GM23338 (cell line): ENCODE results near the gene B3GAT3. TPM values are rescaled to one million over a fixed set of nuclear protein-coding genes. Genes with fewer than 3 reads are reported as not detected.

Experiments used
- EZH2 ChIP-seq: fragments of 200-600 bp; sonication (generic); IDR thresholded peaks from one replicate; pipeline ENCODE4 v1.8.0; 2017; ENCODE audit warnings: antibody characterized with exemption, mild to moderate bottlenecking, low read depth; ENCODE audit not compliant: unreplicated experiment
- EZH2phosphoT487 ChIP-seq: fragments of 200-600 bp; sonication (generic); IDR thresholded peaks from one replicate; pipeline ENCODE4 v1.8.1; 2018; ENCODE audit warnings: antibody characterized with exemption; ENCODE audit not compliant: unreplicated experiment
- microRNA-seq: library from miRNA; unstranded; fragments of <30 nt; microRNA quantifications from one replicate; pipeline ENCODE4, GENCODE V29; 2017
- polyA plus RNA-seq: library from polyadenylated mRNA; unstranded; fragments of >200 nt; fragmentation: Nextera tagmentation; extraction: Ambion mirVana; gene quantifications from 2 replicates; pipeline ENCODE4 v1.2.1, GENCODE V29; 2016
- small RNA-seq: library from RNA; depleted of rRNA; stranded (forward); fragments of <200 nt; gene quantifications from one replicate; pipeline ENCODE3, GENCODE V24; 2014; ENCODE audit warnings: low replicate concordance
- total RNA-seq: library from RNA; depleted of rRNA; stranded (reverse); fragments of >200 nt; shearing (Covaris generic); gene quantifications from 2 replicates; pipeline ENCODE4 v1.2.3, GENCODE V29; 2014; rRNA removed
- TF ChIP-seq, protein P1 (sequence below): fragments of 250-450 bp; sonication (Bioruptor Pico); IDR thresholded peaks from 2 replicates; pipeline ENCODE4 v1.5.0; 2020; ENCODE audit warnings: mild to moderate bottlenecking, moderate library complexity

B3GAT3 gene
- total and polyA plus RNA-seq, 2 experiments from 2014 or later: 16.4 to 18.4 TPM

DNA sequence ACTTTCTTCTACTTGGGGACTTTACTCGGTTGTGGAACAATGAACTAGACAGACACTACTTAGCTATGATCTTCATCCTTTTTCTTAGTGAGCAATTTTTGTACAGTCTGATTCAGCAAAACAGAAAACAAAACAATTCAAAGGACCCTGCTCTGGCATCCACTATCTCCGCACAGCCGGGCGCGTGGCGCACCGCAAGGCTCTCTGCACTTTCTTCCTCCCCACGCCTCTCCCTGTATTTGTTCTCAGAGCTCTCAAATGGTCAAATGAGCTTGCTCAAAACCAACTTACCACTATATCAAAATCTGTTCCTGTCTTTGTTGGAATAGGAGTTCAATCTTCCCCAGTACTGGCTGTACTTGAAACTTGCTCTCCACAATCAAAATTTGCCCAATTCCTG, 55.5 kb downstream of the B3GAT3 start (continued):
- TF ChIP-seq, protein P1, sequence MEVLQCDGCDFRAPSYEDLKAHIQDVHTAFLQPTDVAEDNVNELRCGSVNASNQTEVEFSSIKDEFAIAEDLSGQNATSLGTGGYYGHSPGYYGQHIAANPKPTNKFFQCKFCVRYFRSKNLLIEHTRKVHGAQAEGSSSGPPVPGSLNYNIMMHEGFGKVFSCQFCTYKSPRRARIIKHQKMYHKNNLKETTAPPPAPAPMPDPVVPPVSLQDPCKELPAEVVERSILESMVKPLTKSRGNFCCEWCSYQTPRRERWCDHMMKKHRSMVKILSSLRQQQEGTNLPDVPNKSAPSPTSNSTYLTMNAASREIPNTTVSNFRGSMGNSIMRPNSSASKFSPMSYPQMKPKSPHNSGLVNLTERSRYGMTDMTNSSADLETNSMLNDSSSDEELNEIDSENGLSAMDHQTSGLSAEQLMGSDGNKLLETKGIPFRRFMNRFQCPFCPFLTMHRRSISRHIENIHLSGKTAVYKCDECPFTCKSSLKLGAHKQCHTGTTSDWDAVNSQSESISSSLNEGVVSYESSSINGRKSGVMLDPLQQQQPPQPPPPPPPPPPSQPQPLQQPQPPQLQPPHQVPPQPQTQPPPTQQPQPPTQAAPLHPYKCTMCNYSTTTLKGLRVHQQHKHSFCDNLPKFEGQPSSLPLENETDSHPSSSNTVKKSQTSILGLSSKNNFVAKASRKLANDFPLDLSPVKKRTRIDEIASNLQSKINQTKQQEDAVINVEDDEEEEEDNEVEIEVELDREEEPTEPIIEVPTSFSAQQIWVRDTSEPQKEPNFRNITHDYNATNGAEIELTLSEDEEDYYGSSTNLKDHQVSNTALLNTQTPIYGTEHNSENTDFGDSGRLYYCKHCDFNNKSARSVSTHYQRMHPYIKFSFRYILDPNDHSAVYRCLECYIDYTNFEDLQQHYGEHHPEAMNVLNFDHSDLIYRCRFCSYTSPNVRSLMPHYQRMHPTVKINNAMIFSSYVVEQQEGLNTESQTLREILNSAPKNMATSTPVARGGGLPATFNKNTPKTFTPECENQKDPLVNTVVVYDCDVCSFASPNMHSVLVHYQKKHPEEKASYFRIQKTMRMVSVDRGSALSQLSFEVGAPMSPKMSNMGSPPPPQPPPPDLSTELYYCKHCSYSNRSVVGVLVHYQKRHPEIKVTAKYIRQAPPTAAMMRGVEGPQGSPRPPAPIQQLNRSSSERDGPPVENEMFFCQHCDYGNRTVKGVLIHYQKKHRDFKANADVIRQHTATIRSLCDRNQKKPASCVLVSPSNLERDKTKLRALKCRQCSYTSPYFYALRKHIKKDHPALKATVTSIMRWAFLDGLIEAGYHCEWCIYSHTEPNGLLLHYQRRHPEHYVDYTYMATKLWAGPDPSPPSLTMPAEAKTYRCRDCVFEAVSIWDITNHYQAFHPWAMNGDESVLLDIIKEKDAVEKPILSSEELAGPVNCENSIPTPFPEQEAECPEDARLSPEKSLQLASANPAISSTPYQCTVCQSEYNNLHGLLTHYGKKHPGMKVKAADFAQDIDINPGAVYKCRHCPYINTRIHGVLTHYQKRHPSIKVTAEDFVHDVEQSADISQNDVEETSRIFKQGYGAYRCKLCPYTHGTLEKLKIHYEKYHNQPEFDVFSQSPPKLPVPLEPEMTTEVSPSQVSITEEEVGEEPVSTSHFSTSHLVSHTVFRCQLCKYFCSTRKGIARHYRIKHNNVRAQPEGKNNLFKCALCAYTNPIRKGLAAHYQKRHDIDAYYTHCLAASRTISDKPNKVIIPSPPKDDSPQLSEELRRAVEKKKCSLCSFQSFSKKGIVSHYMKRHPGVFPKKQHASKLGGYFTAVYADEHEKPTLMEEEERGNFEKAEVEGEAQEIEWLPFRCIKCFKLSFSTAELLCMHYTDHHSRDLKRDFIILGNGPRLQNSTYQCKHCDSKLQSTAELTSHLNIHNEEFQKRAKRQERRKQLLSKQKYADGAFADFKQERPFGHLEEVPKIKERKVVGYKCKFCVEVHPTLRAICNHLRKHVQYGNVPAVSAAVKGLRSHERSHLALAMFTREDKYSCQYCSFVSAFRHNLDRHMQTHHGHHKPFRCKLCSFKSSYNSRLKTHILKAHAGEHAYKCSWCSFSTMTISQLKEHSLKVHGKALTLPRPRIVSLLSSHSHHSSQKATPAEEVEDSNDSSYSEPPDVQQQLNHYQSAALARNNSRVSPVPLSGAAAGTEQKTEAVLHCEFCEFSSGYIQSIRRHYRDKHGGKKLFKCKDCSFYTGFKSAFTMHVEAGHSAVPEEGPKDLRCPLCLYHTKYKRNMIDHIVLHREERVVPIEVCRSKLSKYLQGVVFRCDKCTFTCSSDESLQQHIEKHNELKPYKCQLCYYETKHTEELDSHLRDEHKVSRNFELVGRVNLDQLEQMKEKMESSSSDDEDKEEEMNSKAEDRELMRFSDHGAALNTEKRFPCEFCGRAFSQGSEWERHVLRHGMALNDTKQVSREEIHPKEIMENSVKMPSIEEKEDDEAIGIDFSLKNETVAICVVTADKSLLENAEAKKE: no peak
- TF ChIP-seq EZH2phosphoT487: no peak
- TF ChIP-seq EZH2: no peak

Small RNA genes lying within 50 kb of the gene (microRNA-seq; reads per million reads assigned to microRNA genes)
- 0.89 reads per million for gene MIR6747

Small RNA genes lying within 50 kb of the gene (small RNA-seq; reads per million reads assigned to genes)
- gene AP001458.1 (not detected), gene MIR6747 (0.07 reads per million), gene SNORA57 (not detected)

Other genes starting within 250 kb of the B3GAT3 start
- not detected in 2 replicates for gene SCGB1A1, start 203.0 kb downstream of the B3GAT3 start, total RNA-seq
- gene SCGB1A1, start 203.0 kb downstream of the B3GAT3 start, polyA plus RNA-seq: not detected in 2 replicates
- 1.7 and 2.1 TPM in 2 replicates for gene AHNAK, start 75.2 kb downstream of the B3GAT3 start, total RNA-seq
- 0.91 and 1.1 TPM in 2 replicates for gene AHNAK, start 75.2 kb downstream of the B3GAT3 start, polyA plus RNA-seq
- 1,200 and 1,316 TPM in 2 replicates for gene EEF1G, start 48.1 kb downstream of the B3GAT3 start, total RNA-seq
- gene EEF1G, start 48.1 kb downstream of the B3GAT3 start, polyA plus RNA-seq: 696 and 736 TPM in 2 replicates
- gene TUT1, start 30.5 kb downstream of the B3GAT3 start, total RNA-seq: 15.2 and 22.2 TPM in 2 replicates
- 12.8 and 14.0 TPM in 2 replicates for gene TUT1, start 30.5 kb downstream of the B3GAT3 start, polyA plus RNA-seq
- gene MTA2, start 20.1 kb downstream of the B3GAT3 start, total RNA-seq: 93.6 and 102 TPM in 2 replicates
- gene MTA2, start 20.1 kb downstream of the B3GAT3 start, polyA plus RNA-seq: 22.1 and 22.9 TPM in 2 replicates
- 17.1 and 19.3 TPM in 2 replicates for gene EML3, start 9.2 kb downstream of the B3GAT3 start, total RNA-seq
- 15.4 and 15.5 TPM in 2 replicates for gene EML3, start 9.2 kb downstream of the B3GAT3 start, polyA plus RNA-seq
- gene ROM1, start 8.7 kb downstream of the B3GAT3 start, total RNA-seq: 0.24 TPM in 1 of 2 replicates, not detected in the other
- gene ROM1, start 8.7 kb downstream of the B3GAT3 start, polyA plus RNA-seq: 0.65 and 0.89 TPM in 2 replicates
- 267 and 272 TPM in 2 replicates for gene GANAB, start 24.6 kb upstream of the B3GAT3 start, total RNA-seq
- 76.8 and 82.3 TPM in 2 replicates for gene GANAB, start 24.6 kb upstream of the B3GAT3 start, polyA plus RNA-seq
- gene INTS5, start 31.3 kb upstream of the B3GAT3 start, total RNA-seq: 33.4 and 37.2 TPM in 2 replicates
- gene INTS5, start 31.3 kb upstream of the B3GAT3 start, polyA plus RNA-seq: 5.7 TPM in 2 replicates
- gene C11orf98, start 43.2 kb upstream of the B3GAT3 start, total RNA-seq: 110 and 132 TPM in 2 replicates
- 479 and 507 TPM in 2 replicates for gene C11orf98, start 43.2 kb upstream of the B3GAT3 start, polyA plus RNA-seq
- gene CSKMT, start 43.3 kb upstream of the B3GAT3 start, total RNA-seq: 8.0 and 26.4 TPM in 2 replicates
- 25.6 and 30.0 TPM in 2 replicates for gene CSKMT, start 43.3 kb upstream of the B3GAT3 start, polyA plus RNA-seq
- 13.0 and 15.9 TPM in 2 replicates for gene UQCC3, start 49.7 kb upstream of the B3GAT3 start, total RNA-seq
- 53.9 and 54.7 TPM in 2 replicates for gene UQCC3, start 49.7 kb upstream of the B3GAT3 start, polyA plus RNA-seq
- 2.8 TPM in 2 replicates for gene LBHD1, start 50.3 kb upstream of the B3GAT3 start, total RNA-seq
- 1.5 and 2.9 TPM in 2 replicates for gene LBHD1, start 50.3 kb upstream of the B3GAT3 start, polyA plus RNA-seq
- 62.0 and 132 TPM in 2 replicates for gene UBXN1, start 57.1 kb upstream of the B3GAT3 start, total RNA-seq
- 126 and 132 TPM in 2 replicates for gene UBXN1, start 57.1 kb upstream of the B3GAT3 start, polyA plus RNA-seq
- 0.12 and 0.21 TPM in 2 replicates for gene LRRN4CL, start 67.5 kb upstream of the B3GAT3 start, total RNA-seq
- gene LRRN4CL, start 67.5 kb upstream of the B3GAT3 start, polyA plus RNA-seq: 0.08 and 0.10 TPM in 2 replicates
- gene BSCL2, start 85.4 kb upstream of the B3GAT3 start, total RNA-seq: 49.0 and 60.2 TPM in 2 replicates
- 81.7 and 91.5 TPM in 2 replicates for gene BSCL2, start 85.4 kb upstream of the B3GAT3 start, polyA plus RNA-seq
- gene GNG3, start 85.7 kb upstream of the B3GAT3 start, total RNA-seq: 0.82 and 2.1 TPM in 2 replicates
- gene GNG3, start 85.7 kb upstream of the B3GAT3 start, polyA plus RNA-seq: 5.7 and 7.2 TPM in 2 replicates
- 18.3 and 21.7 TPM in 2 replicates for gene HNRNPUL2, start 105.5 kb upstream of the B3GAT3 start, total RNA-seq
- 9.4 and 10.9 TPM in 2 replicates for gene HNRNPUL2, start 105.5 kb upstream of the B3GAT3 start, polyA plus RNA-seq
- gene TTC9C, start 106.5 kb upstream of the B3GAT3 start, total RNA-seq: 27.5 and 51.4 TPM in 2 replicates
- gene TTC9C, start 106.5 kb upstream of the B3GAT3 start, polyA plus RNA-seq: 42.0 and 42.6 TPM in 2 replicates
- gene ZBTB3, start 132.2 kb upstream of the B3GAT3 start, total RNA-seq: 82.6 and 91.7 TPM in 2 replicates
- gene ZBTB3, start 132.2 kb upstream of the B3GAT3 start, polyA plus RNA-seq: 47.8 and 52.2 TPM in 2 replicates
- gene POLR2G, start 139.6 kb upstream of the B3GAT3 start, total RNA-seq: 101 and 117 TPM in 2 replicates
- gene POLR2G, start 139.6 kb upstream of the B3GAT3 start, polyA plus RNA-seq: 193 and 196 TPM in 2 replicates
- gene TAF6L, start 149.4 kb upstream of the B3GAT3 start, total RNA-seq: 30.6 and 50.6 TPM in 2 replicates
- 21.8 and 23.0 TPM in 2 replicates for gene TAF6L, start 149.4 kb upstream of the B3GAT3 start, polyA plus RNA-seq
- 15.3 and 17.5 TPM in 2 replicates for gene TMEM179B, start 165.4 kb upstream of the B3GAT3 start, total RNA-seq
- gene TMEM179B, start 165.4 kb upstream of the B3GAT3 start, polyA plus RNA-seq: 10.6 and 16.9 TPM in 2 replicates
- 35.6 and 46.1 TPM in 2 replicates for gene TMEM223, start 170.0 kb upstream of the B3GAT3 start, total RNA-seq
- gene TMEM223, start 170.0 kb upstream of the B3GAT3 start, polyA plus RNA-seq: 59.6 and 69.1 TPM in 2 replicates
- 31.8 and 33.8 TPM in 2 replicates for gene NXF1, start 183.5 kb upstream of the B3GAT3 start, total RNA-seq
- 31.1 and 31.7 TPM in 2 replicates for gene NXF1, start 183.5 kb upstream of the B3GAT3 start, polyA plus RNA-seq
- 15.0 and 22.2 TPM in 2 replicates for gene STX5, start 210.1 kb upstream of the B3GAT3 start, total RNA-seq
- 7.4 and 7.7 TPM in 2 replicates for gene STX5, start 210.1 kb upstream of the B3GAT3 start, polyA plus RNA-seq
- gene TEX54, start 210.9 kb upstream of the B3GAT3 start, total RNA-seq: not detected in 2 replicates
- gene TEX54, start 210.9 kb upstream of the B3GAT3 start, polyA plus RNA-seq: 1.3 and 1.9 TPM in 2 replicates
- gene WDR74, start 217.6 kb upstream of the B3GAT3 start, total RNA-seq: 109 and 136 TPM in 2 replicates
- gene WDR74, start 217.6 kb upstream of the B3GAT3 start, polyA plus RNA-seq: 94.4 and 95.8 TPM in 2 replicates